Activated naive CD4-positive, alpha-beta T cell treated with anti-CD3 and anti-CD28 coated beads, Interleukin-2, amount 50 U/mL, for 72 hours (primary cell): ENCODE data around the gene OCIAD2. TPM values are rescaled to one million over a fixed set of nuclear protein-coding genes. Genes with fewer than 3 reads are reported as not detected.
"Not testable (repeated sequence)": the region's sequence is repeated elsewhere in the genome, so short reads cannot be mapped to it uniquely, and the experiment has no call there.

ENCODE experiments used
- ATAC-seq, 2 donors: fragments of 150-1000 bp; cut with Tn5 transposase; 2 replicates each; pipeline ENCODE4 v1.10.0; 2021; ENCODE audit warnings: mild to moderate bottlenecking in 2 of 2, moderate library complexity in 2 of 2
- DNase-seq, 2 donors: peaks; one replicate each; pipeline ENCODE4 v3.0.0; 2021 to 2022; ENCODE audit warnings: low spot score in 2 of 2
- H3K27ac Mint-ChIP-seq, 2 donors: one replicate each; pipeline ENCODE4 v1.8.0; 2022; ENCODE audit warnings: mild to moderate bottlenecking in 2 of 2, mixed read lengths in 2 of 2
- H3K36me3 Mint-ChIP-seq, 2 donors: one replicate each; pipeline ENCODE4 v1.8.0; 2022; ENCODE audit warnings: mixed read lengths in 2 of 2
- H3K9me3 Mint-ChIP-seq, 2 donors: one replicate each; pipeline ENCODE4 v1.8.0; 2022; ENCODE audit warnings: mixed read lengths in 2 of 2
- total RNA-seq, 2 donors: library from RNA; stranded (reverse); gene quantifications; one replicate each; pipeline ENCODE4 v1.2.3, GENCODE V29; 2022

OCIAD2 gene
- total RNA-seq, 2 donors from 2014 or later: 53.6 to 91.7 TPM

- H3K27ac Mint-ChIP-seq, ATAC-seq, H3K9me3 Mint-ChIP-seq, DNase-seq: not testable (repeated sequence)
- H3K36me3 Mint-ChIP-seq: peaks cover 34 to 48% of the 10 kb centered on the region in 2 donors
Observed at GRCh38 chr4:48889750-48890149, 16.8 kb downstream of the OCIAD2 start.

GRCh38 chr4:48881646-48882045 is 24.9 kb downstream of the OCIAD2 start:
- H3K27ac Mint-ChIP-seq, ATAC-seq, DNase-seq, H3K36me3 Mint-ChIP-seq, H3K9me3 Mint-ChIP-seq: not testable (repeated sequence)

- Mint-ChIP-seq H3K27ac (no peak overlapping the region), H3K9me3 (peaks cover 0 to 3% of the 10 kb centered on the region in 2 donors), H3K36me3 (no peaks in the 10 kb centered on the region)
- DNase-seq (no peak), ATAC-seq (no peak)
Observed at GRCh38 chr4:48879561-48880442, 26.8 kb downstream of the OCIAD2 start.

GRCh38 chr4:48877827-48878535 is 28.6 kb downstream of the OCIAD2 start:
- peaks cover 2 to 5% of the 10 kb centered on the region in 2 donors for H3K36me3 Mint-ChIP-seq
- no peak for DNase-seq
- no peak overlapping the region for H3K27ac Mint-ChIP-seq
- H3K9me3 Mint-ChIP-seq: peaks cover 0 to under 1% of the 10 kb centered on the region in 2 donors
- ATAC-seq: no peak

- peaks cover 15 to 24% of the 10 kb centered on the region in 2 donors for H3K36me3 Mint-ChIP-seq
- ATAC-seq, DNase-seq, H3K27ac Mint-ChIP-seq: not testable (repeated sequence)
- peaks cover 8 to 12% of the 10 kb centered on the region in 2 donors for H3K9me3 Mint-ChIP-seq
Observed at GRCh38 chr4:48864696-48865095, 41.9 kb downstream of the OCIAD2 start.

- DNase-seq: no peak
- Mint-ChIP-seq H3K27ac (no peak overlapping the region), H3K9me3 (peaks cover 6 to 8% of the 10 kb centered on the region in 2 donors), H3K36me3 (peaks cover 6 to 14% of the 10 kb centered on the region in 2 donors)
- no peak for ATAC-seq
Observed at GRCh38 chr4:48863728-48864127, 42.8 kb downstream of the OCIAD2 start.

- Mint-ChIP-seq H3K27ac (no peak overlapping the region), H3K36me3 (peaks cover 12 to 14% of the 10 kb centered on the region in 2 donors), H3K9me3 (peaks cover 5 to 7% of the 10 kb centered on the region in 2 donors)
- no peak for DNase-seq
- no peak for ATAC-seq
Observed at GRCh38 chr4:48862661-48863060, 43.9 kb downstream of the OCIAD2 start.

- DNase-seq (no peak), ATAC-seq (no peak)
- H3K9me3 Mint-ChIP-seq: peaks cover 5% of the 10 kb centered on the region in 2 donors
- H3K36me3 Mint-ChIP-seq: peaks cover 6 to 14% of the 10 kb centered on the region in 2 donors
- no peak overlapping the region for H3K27ac Mint-ChIP-seq
Observed at GRCh38 chr4:48862038-48862437, 44.5 kb downstream of the OCIAD2 start.

GRCh38 chr4:48858130-48858529 is 48.4 kb downstream of the OCIAD2 start:
- DNase-seq: no peak
- ATAC-seq: peak; percentile 41 to 48
- peaks cover 4 to 28% of the 10 kb centered on the region in 2 donors for H3K36me3 Mint-ChIP-seq
- H3K9me3 Mint-ChIP-seq: no peaks in the 10 kb centered on the region
- H3K27ac Mint-ChIP-seq: no peak overlapping the region

GRCh38 chr4:48854982-48855381 is 51.6 kb downstream of the OCIAD2 start:
- peaks cover 4 to 29% of the 10 kb centered on the region in 2 donors for H3K36me3 Mint-ChIP-seq
- no peak overlapping the region for H3K27ac Mint-ChIP-seq
- DNase-seq: no peak
- no peak for ATAC-seq
- no peaks in the 10 kb centered on the region for H3K9me3 Mint-ChIP-seq

GRCh38 chr4:48854395-48854683 is 52.2 kb downstream of the OCIAD2 start:
- ATAC-seq (no peak), DNase-seq (no peak)
- Mint-ChIP-seq H3K9me3 (no peaks in the 10 kb centered on the region), H3K36me3 (peaks cover 4 to 29% of the 10 kb centered on the region in 2 donors), H3K27ac (peak overlapping the region in 1 of 2 donors; percentile 45)

- DNase-seq (no peak), ATAC-seq (no peak)
- H3K9me3 Mint-ChIP-seq: no peaks in the 10 kb centered on the region
- H3K36me3 Mint-ChIP-seq: peaks cover 4 to 29% of the 10 kb centered on the region in 2 donors
- no peak overlapping the region for H3K27ac Mint-ChIP-seq
Observed at GRCh38 chr4:48853604-48854394, 52.8 kb downstream of the OCIAD2 start.

GRCh38 chr4:48851651-48852050 is 54.9 kb downstream of the OCIAD2 start:
- ATAC-seq (peak; percentile 88 to 94), DNase-seq (no peak)
- Mint-ChIP-seq H3K36me3 (peaks cover 7 to 35% of the 10 kb centered on the region in 2 donors), H3K9me3 (no peaks in the 10 kb centered on the region), H3K27ac (peak overlapping the region; percentile 9 to 42)

- peaks cover 14 to 45% of the 10 kb centered on the region in 2 donors for H3K36me3 Mint-ChIP-seq
- H3K27ac Mint-ChIP-seq, DNase-seq, ATAC-seq, H3K9me3 Mint-ChIP-seq: not testable (repeated sequence)
Observed at GRCh38 chr4:48848799-48849198, 57.8 kb downstream of the OCIAD2 start.

GRCh38 chr4:48844843-48845242 is 61.7 kb downstream of the OCIAD2 start:
- Mint-ChIP-seq H3K9me3 (no peaks in the 10 kb centered on the region), H3K27ac (no peak overlapping the region), H3K36me3 (peaks cover 14 to 47% of the 10 kb centered on the region in 2 donors)
- DNase-seq (no peak), ATAC-seq (no peak)

GRCh38 chr4:48841045-48841827 is 65.3 kb downstream of the OCIAD2 start:
- ATAC-seq (no peak), DNase-seq (no peak)
- peaks cover 10 to 41% of the 10 kb centered on the region in 2 donors for H3K36me3 Mint-ChIP-seq
- H3K9me3 Mint-ChIP-seq: no peaks in the 10 kb centered on the region
- H3K27ac Mint-ChIP-seq: no peak overlapping the region
